ENCODE measurements around the gene CDH4.
"Not testable (repeated sequence)": the region's sequence is repeated elsewhere in the genome, so short reads cannot be mapped to it uniquely, and the experiment has no call there.

DNA sequence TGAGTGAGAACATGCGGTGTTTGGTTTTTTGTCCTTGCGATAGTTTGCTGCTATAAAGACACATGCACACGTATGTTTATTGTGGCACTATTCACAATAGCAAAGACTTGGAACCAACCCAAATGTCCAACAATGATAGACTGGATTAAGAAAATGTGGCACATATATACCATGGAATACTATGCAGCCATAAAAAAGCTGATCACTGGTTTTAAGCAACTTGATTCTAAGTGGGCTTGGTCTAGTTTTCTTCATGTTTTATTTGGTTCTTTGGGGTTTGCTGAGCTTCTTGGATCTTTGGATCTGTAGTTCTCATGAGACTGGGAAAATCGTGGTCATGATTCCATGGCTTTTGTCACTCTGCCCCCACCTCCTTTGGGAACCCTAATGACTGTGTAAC is 227.4 kb downstream of the CDH4 start:
- not testable (repeated sequence) for TF ChIP-seq POLR2A (IDR thresholded peaks at IDR 0.05)
- TF ChIP-seq, protein P1, sequence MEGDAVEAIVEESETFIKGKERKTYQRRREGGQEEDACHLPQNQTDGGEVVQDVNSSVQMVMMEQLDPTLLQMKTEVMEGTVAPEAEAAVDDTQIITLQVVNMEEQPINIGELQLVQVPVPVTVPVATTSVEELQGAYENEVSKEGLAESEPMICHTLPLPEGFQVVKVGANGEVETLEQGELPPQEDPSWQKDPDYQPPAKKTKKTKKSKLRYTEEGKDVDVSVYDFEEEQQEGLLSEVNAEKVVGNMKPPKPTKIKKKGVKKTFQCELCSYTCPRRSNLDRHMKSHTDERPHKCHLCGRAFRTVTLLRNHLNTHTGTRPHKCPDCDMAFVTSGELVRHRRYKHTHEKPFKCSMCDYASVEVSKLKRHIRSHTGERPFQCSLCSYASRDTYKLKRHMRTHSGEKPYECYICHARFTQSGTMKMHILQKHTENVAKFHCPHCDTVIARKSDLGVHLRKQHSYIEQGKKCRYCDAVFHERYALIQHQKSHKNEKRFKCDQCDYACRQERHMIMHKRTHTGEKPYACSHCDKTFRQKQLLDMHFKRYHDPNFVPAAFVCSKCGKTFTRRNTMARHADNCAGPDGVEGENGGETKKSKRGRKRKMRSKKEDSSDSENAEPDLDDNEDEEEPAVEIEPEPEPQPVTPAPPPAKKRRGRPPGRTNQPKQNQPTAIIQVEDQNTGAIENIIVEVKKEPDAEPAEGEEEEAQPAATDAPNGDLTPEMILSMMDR (IDR thresholded peaks at IDR 0.05) = not testable (repeated sequence)
